NB4 (cell line): ENCODE data around the gene TRMT5.

Experiments used
- DNase-seq: peaks from one replicate; pipeline ENCODE4 v3.0.0; 2010; ENCODE audit warnings: low read depth
- H3K4me3 ChIP-seq: one replicate; pipeline ENCODE4 v1.5.1; 2011; ENCODE audit warnings: mild to moderate bottlenecking, low read depth, low read length, moderate library complexity
- MYC ChIP-seq: IDR thresholded peaks from 2 replicates; pipeline ENCODE4 v1.6.1; 2011; ENCODE audit warnings: low read depth, low read length
- POLR2A ChIP-seq: IDR thresholded peaks from 2 replicates; pipeline ENCODE4 v1.6.1; 2011; ENCODE audit warnings: mild to moderate bottlenecking; ENCODE audit not compliant: insufficient read length; ENCODE audit errors: extremely low read depth
- TF ChIP-seq, protein P1 (sequence below): IDR thresholded peaks from 2 replicates; pipeline ENCODE4 v1.6.1; 2011; ENCODE audit warnings: low read depth, low read length
- TF ChIP-seq, protein P2 (sequence below): IDR thresholded peaks from one replicate; pipeline ENCODE4 v1.5.1; 2012; ENCODE audit warnings: low read depth, low read length

Gene TRMT5

DNA sequence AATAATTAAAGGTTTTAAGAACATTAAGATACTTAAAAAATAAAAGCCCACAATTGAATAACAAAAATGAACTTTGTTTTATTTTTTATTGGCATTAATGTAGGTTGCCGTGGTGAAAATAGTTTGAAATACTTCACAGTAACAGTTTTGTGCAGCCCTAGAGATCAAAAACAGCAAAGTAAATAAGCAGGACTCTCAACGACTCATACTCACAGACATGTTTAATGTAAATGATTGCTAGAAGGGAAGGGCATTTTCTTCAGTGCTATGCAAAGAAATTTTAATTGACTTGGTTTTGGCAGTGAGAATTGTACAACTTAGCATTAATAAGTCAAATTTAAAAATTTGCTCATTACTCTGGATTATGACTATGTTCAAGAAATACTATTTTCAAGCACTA is 16.0 kb downstream of the TRMT5 start:
- no peak overlapping the region for H3K4me3 ChIP-seq
- DNase-seq = no peak
- TF ChIP-seq, protein P1, sequence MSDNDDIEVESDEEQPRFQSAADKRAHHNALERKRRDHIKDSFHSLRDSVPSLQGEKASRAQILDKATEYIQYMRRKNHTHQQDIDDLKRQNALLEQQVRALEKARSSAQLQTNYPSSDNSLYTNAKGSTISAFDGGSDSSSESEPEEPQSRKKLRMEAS = no peak
- TF ChIP-seq MYC = no peak
- TF ChIP-seq, protein P2, sequence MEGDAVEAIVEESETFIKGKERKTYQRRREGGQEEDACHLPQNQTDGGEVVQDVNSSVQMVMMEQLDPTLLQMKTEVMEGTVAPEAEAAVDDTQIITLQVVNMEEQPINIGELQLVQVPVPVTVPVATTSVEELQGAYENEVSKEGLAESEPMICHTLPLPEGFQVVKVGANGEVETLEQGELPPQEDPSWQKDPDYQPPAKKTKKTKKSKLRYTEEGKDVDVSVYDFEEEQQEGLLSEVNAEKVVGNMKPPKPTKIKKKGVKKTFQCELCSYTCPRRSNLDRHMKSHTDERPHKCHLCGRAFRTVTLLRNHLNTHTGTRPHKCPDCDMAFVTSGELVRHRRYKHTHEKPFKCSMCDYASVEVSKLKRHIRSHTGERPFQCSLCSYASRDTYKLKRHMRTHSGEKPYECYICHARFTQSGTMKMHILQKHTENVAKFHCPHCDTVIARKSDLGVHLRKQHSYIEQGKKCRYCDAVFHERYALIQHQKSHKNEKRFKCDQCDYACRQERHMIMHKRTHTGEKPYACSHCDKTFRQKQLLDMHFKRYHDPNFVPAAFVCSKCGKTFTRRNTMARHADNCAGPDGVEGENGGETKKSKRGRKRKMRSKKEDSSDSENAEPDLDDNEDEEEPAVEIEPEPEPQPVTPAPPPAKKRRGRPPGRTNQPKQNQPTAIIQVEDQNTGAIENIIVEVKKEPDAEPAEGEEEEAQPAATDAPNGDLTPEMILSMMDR = no peak
- TF ChIP-seq POLR2A = no peak

DNA sequence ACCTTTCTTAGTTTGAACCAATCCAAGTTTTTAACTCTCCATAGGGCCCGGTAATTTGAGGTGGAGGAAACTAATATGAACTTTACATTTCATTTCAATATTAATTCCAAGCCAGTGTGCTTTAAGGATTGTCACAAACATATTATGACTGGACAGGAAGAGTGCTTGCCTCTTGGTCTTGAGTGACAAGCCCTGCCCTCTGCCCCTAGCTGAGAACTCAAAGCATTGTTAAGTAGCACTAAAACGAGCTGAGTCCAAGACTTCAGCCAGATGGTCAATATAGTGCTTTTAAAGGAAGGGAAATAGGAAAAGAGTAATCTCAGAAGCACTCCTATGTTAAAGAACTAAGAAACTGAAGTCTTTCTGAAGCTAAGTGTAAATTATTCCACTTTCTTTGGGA is 17.1 kb downstream of the TRMT5 start:
- no peak overlapping the region for H3K4me3 ChIP-seq
- TF ChIP-seq, protein P2 = no peak
- no peak for TF ChIP-seq MYC
- TF ChIP-seq, protein P1 = no peak
- no peak for TF ChIP-seq POLR2A
- no peak for DNase-seq

DNA sequence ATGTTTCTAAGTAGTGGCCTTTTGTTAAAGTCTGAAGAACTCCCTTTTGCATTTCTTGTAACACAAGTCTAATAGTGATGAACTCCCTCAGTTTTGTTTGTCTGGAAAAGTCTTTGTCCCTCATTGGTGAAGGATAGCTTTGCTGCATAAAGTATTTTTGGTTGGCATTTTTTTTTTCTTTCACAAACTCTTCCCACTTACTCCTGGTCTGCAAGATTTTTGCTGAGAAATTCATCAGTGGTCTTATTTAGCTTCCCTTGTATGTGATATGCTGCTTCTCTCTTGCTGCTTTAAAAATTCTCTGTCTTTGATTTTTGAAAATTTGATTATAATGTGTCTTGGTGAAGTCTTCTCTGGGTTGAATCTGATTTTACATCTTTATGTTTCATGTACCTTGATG is 22.7 kb downstream of the TRMT5 start:
- TF ChIP-seq, protein P2 = no peak
- no peak for TF ChIP-seq MYC
- no peak for TF ChIP-seq POLR2A
- TF ChIP-seq, protein P1 = no peak
- no peak overlapping the region for H3K4me3 ChIP-seq
- DNase-seq = no peak

DNA sequence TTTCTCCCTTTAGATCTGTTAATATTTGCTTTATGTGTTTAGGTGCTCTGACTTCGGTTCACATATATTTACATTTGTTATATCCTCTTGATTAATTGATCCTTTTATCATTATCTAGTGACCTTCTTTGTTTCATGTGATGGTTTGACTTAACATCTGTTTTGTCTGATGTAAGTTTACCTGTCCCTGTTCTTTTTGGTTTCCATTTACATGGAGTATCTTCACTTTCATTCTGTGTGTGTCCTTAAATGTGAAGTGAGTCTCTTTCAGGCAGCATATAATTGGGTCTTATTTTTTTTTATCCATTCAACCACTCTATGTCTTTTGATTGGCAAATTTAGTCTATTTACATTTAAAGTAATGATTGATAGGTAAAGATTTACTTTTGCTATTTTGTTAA is 24.2 kb downstream of the TRMT5 start:
- no peak for DNase-seq
- no peak for TF ChIP-seq POLR2A
- TF ChIP-seq, protein P2 = no peak
- no peak for TF ChIP-seq MYC
- TF ChIP-seq, protein P1 = no peak
- no peak overlapping the region for H3K4me3 ChIP-seq

DNA sequence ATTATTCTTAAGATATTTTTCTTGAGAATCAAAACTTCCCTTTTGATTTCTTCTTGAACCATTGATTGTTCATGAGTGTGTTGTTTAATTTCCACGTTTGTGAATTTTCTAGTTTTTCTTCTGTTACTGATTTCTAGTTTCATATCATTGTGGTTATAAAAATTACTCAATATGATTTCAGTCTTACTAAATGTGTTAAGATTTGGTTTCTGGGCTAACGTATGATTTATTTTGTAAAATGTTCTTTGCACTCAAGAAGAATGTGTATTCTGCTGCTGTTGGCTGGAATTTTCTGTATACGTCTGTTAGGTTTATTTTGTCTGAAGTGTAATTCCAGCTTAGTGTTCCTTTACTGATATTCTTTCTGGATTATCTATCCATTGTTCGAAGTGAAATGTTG is 24.7 kb downstream of the TRMT5 start:
- no peak for DNase-seq
- H3K4me3 ChIP-seq = no peak overlapping the region
- TF ChIP-seq MYC (no peak), POLR2A (no peak)
- TF ChIP-seq, protein P2 = no peak
- TF ChIP-seq, protein P1 = no peak
